GM23338 (cell line): ENCODE results near the gene CUX1. TPM values are rescaled to one million over a fixed set of nuclear protein-coding genes. Genes with fewer than 3 reads are reported as not detected.

ENCODE experiments used
- ATAC-seq: fragments of 200-7000 bp; cut with Tn5 transposase; 3 replicates; pipeline ENCODE4 v1.9.1; 2020
- DNase-seq: peaks from one replicate; pipeline ENCODE4 v3.0.0-alpha.2; 2015; ENCODE audit warnings: low spot score
- H2AFZ ChIP-seq: fragments of 200-600 bp; sonication (generic); 2 replicates; pipeline ENCODE4 v1.8.0; 2016; ENCODE audit warnings: antibody characterized with exemption, mild to moderate bottlenecking, moderate library complexity
- H3F3A ChIP-seq: fragments of 200-600 bp; sonication (generic); replicated peaks from 2 replicates; pipeline ENCODE4 v1.8.0; 2017; ENCODE audit warnings: antibody characterized with exemption, mixed run types, low read depth
- H3K27ac ChIP-seq: fragments of 200-600 bp; sonication (generic); 2 replicates; pipeline ENCODE4 v1.6.1; 2016; ENCODE audit warnings: low read depth
- H3K27me3 ChIP-seq: fragments of 200-600 bp; sonication (generic); 2 replicates; pipeline ENCODE4 v1.8.0; 2016; ENCODE audit warnings: mild to moderate bottlenecking, mixed run types, moderate library complexity; ENCODE audit not compliant: insufficient read depth
- H3K36me3 ChIP-seq: fragments of 200-600 bp; sonication (generic); 2 replicates; pipeline ENCODE4 v1.8.0; 2016; ENCODE audit warnings: mild to moderate bottlenecking; ENCODE audit not compliant: insufficient read depth
- H3K4me1 ChIP-seq: fragments of 200-600 bp; sonication (generic); 2 replicates; pipeline ENCODE4 v1.8.0; 2016; ENCODE audit warnings: mild to moderate bottlenecking, moderate library complexity; ENCODE audit not compliant: insufficient read depth
- H3K4me2 ChIP-seq: fragments of 200-600 bp; sonication (generic); 2 replicates; pipeline ENCODE4 v1.7.1; 2017; ENCODE audit warnings: mixed run types
- H3K4me3 ChIP-seq: fragments of 200-600 bp; sonication (generic); 2 replicates; pipeline ENCODE4 v1.6.1; 2016; ENCODE audit warnings: mixed run types
- H3K79me2 ChIP-seq: fragments of 200-600 bp; sonication (generic); replicated peaks from 2 replicates; pipeline ENCODE4 v1.8.0; 2017; ENCODE audit warnings: mild to moderate bottlenecking; ENCODE audit not compliant: insufficient read depth
- H3K9me2 ChIP-seq: fragments of 200-600 bp; sonication (generic); 2 replicates; pipeline ENCODE4 v1.8.0; 2017; ENCODE audit not compliant: insufficient read depth
- H4K20me1 ChIP-seq: fragments of 200-600 bp; sonication (generic); replicated peaks from 2 replicates; pipeline ENCODE4 v1.8.0; 2017; ENCODE audit warnings: mild to moderate bottlenecking; ENCODE audit not compliant: insufficient read depth
- H3K27ac Mint-ChIP-seq: 2 replicates; pipeline ENCODE4 v1.8.0; 2020; ENCODE audit warnings: inconsistent platforms, mild to moderate bottlenecking, moderate library complexity, mixed read lengths
- H3K27me3 Mint-ChIP-seq: 3 replicates; pipeline ENCODE4 v1.8.0; 2022; ENCODE audit warnings: low read depth, mild to moderate bottlenecking, moderate library complexity, mixed read lengths, inconsistent platforms; ENCODE audit not compliant: insufficient read depth, poor library complexity
- H3K36me3 Mint-ChIP-seq: 3 replicates; pipeline ENCODE4 v1.8.0; 2021; ENCODE audit warnings: low read depth, mild to moderate bottlenecking, inconsistent platforms, moderate library complexity, mixed read lengths
- H3K4me1 Mint-ChIP-seq: 3 replicates; pipeline ENCODE4 v1.8.0; 2020; ENCODE audit warnings: mild to moderate bottlenecking, inconsistent platforms, mixed read lengths
- H3K4me3 Mint-ChIP-seq: 3 replicates; pipeline ENCODE4 v1.8.0; 2021; ENCODE audit warnings: moderate library complexity, mild to moderate bottlenecking, inconsistent platforms, mixed read lengths
- H3K9me3 Mint-ChIP-seq: 3 replicates; pipeline ENCODE4 v1.8.0; 2020; ENCODE audit warnings: moderate library complexity, mild to moderate bottlenecking, inconsistent platforms, mixed read lengths
- CREB1 ChIP-seq: fragments of 250-450 bp; sonication (Bioruptor Pico); IDR thresholded peaks from 2 replicates; pipeline ENCODE4 v1.5.0; 2020; ENCODE audit warnings: low read depth, mild to moderate bottlenecking, moderate library complexity
- EZH2 ChIP-seq: fragments of 200-600 bp; sonication (generic); IDR thresholded peaks from one replicate; pipeline ENCODE4 v1.8.0; 2017; ENCODE audit warnings: antibody characterized with exemption, mild to moderate bottlenecking, low read depth; ENCODE audit not compliant: unreplicated experiment
- EZH2phosphoT487 ChIP-seq: fragments of 200-600 bp; sonication (generic); IDR thresholded peaks from one replicate; pipeline ENCODE4 v1.8.1; 2018; ENCODE audit warnings: antibody characterized with exemption; ENCODE audit not compliant: unreplicated experiment
- JUNB ChIP-seq: IDR thresholded peaks from one replicate; pipeline ENCODE4 v1.6.1; 2016; ENCODE audit warnings: antibody characterized with exemption; ENCODE audit not compliant: unreplicated experiment
- NANOG ChIP-seq: IDR thresholded peaks from 2 replicates; pipeline ENCODE4 v1.6.1; 2016; ENCODE audit warnings: antibody characterized with exemption, borderline replicate concordance
- POLR2AphosphoS5 ChIP-seq: IDR thresholded peaks from 2 replicates; pipeline ENCODE4 v1.6.1; 2016; ENCODE audit warnings: antibody characterized with exemption, low read depth
- STAT1 ChIP-seq: IDR thresholded peaks from one replicate; pipeline ENCODE4 v1.6.1; 2016; ENCODE audit warnings: antibody characterized with exemption; ENCODE audit not compliant: unreplicated experiment
- ZNF114 ChIP-seq: fragments of 250-450 bp; sonication (Bioruptor Pico); IDR thresholded peaks from 2 replicates; pipeline ENCODE4 v1.5.0; 2020; ENCODE audit warnings: mild to moderate bottlenecking, moderate library complexity
- ZNF331 ChIP-seq: fragments of 250-450 bp; sonication (Bioruptor Pico); IDR thresholded peaks from 2 replicates; pipeline ENCODE4 v1.5.0; 2020; ENCODE audit warnings: low read depth, mild to moderate bottlenecking, moderate library complexity
- ZNF462 ChIP-seq: fragments of 250-450 bp; sonication (Bioruptor Pico); IDR thresholded peaks from 2 replicates; pipeline ENCODE4 v1.5.0; 2020; ENCODE audit warnings: mild to moderate bottlenecking, moderate library complexity
- polyA plus RNA-seq: library from polyadenylated mRNA; unstranded; fragments of >200 nt; fragmentation: Nextera tagmentation; extraction: Ambion mirVana; gene quantifications from 2 replicates; pipeline ENCODE4 v1.2.1, GENCODE V29; 2016
- total RNA-seq: library from RNA; depleted of rRNA; stranded (reverse); fragments of >200 nt; shearing (Covaris generic); gene quantifications from 2 replicates; pipeline ENCODE4 v1.2.3, GENCODE V29; 2014
- TF ChIP-seq, protein P1 (sequence below): IDR thresholded peaks from one replicate; pipeline ENCODE4 v1.6.1; 2018; ENCODE audit warnings: antibody characterized with exemption; ENCODE audit not compliant: unreplicated experiment
- TF ChIP-seq, protein P2 (sequence below): IDR thresholded peaks from 2 replicates; pipeline ENCODE4 v1.6.1; 2016; ENCODE audit warnings: antibody characterized with exemption
- TF ChIP-seq, protein P3 (sequence below), 2 experiments: fragments of 200-600 bp in 1 of 2; sonication (generic) in 1 of 2; conservative IDR thresholded peaks; 2 replicates each; pipeline versions ENCODE4 v1.5.1 to v1.6.1; 2016 to 2017; ENCODE audit warnings: antibody characterized with exemption in 2 of 2, low read depth in 2 of 2, mild to moderate bottlenecking in 2 of 2, moderate library complexity in 1 of 2

Gene CUX1
- total and polyA plus RNA-seq, 2 experiments from 2014 or later, result 49.9 to 64.0 TPM

- H3K36me3 Mint-ChIP-seq, result no peaks in the 10 kb centered on the region
- no peak overlapping the region for H3K4me3 ChIP-seq
- H3K27ac Mint-ChIP-seq, result no peak overlapping the region
- no peak overlapping the region for H3K4me3 Mint-ChIP-seq
- TF ChIP-seq ZNF114 (CRISPR knock-in tag) (no peak), EZH2 (no peak), ZNF462 (CRISPR knock-in tag) (no peak), EZH2phosphoT487 (no peak), STAT1 (no peak), NANOG (no peak), JUNB (no peak), POLR2AphosphoS5 (no peak), ZNF331 (CRISPR knock-in tag) (no peak), CREB1 (CRISPR knock-in tag) (no peak)
- TF ChIP-seq, protein P1, sequence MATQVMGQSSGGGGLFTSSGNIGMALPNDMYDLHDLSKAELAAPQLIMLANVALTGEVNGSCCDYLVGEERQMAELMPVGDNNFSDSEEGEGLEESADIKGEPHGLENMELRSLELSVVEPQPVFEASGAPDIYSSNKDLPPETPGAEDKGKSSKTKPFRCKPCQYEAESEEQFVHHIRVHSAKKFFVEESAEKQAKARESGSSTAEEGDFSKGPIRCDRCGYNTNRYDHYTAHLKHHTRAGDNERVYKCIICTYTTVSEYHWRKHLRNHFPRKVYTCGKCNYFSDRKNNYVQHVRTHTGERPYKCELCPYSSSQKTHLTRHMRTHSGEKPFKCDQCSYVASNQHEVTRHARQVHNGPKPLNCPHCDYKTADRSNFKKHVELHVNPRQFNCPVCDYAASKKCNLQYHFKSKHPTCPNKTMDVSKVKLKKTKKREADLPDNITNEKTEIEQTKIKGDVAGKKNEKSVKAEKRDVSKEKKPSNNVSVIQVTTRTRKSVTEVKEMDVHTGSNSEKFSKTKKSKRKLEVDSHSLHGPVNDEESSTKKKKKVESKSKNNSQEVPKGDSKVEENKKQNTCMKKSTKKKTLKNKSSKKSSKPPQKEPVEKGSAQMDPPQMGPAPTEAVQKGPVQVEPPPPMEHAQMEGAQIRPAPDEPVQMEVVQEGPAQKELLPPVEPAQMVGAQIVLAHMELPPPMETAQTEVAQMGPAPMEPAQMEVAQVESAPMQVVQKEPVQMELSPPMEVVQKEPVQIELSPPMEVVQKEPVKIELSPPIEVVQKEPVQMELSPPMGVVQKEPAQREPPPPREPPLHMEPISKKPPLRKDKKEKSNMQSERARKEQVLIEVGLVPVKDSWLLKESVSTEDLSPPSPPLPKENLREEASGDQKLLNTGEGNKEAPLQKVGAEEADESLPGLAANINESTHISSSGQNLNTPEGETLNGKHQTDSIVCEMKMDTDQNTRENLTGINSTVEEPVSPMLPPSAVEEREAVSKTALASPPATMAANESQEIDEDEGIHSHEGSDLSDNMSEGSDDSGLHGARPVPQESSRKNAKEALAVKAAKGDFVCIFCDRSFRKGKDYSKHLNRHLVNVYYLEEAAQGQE, result no peak
- TF ChIP-seq, protein P2, sequence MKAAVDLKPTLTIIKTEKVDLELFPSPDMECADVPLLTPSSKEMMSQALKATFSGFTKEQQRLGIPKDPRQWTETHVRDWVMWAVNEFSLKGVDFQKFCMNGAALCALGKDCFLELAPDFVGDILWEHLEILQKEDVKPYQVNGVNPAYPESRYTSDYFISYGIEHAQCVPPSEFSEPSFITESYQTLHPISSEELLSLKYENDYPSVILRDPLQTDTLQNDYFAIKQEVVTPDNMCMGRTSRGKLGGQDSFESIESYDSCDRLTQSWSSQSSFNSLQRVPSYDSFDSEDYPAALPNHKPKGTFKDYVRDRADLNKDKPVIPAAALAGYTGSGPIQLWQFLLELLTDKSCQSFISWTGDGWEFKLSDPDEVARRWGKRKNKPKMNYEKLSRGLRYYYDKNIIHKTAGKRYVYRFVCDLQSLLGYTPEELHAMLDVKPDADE, result no peak
- TF ChIP-seq, protein P3, sequence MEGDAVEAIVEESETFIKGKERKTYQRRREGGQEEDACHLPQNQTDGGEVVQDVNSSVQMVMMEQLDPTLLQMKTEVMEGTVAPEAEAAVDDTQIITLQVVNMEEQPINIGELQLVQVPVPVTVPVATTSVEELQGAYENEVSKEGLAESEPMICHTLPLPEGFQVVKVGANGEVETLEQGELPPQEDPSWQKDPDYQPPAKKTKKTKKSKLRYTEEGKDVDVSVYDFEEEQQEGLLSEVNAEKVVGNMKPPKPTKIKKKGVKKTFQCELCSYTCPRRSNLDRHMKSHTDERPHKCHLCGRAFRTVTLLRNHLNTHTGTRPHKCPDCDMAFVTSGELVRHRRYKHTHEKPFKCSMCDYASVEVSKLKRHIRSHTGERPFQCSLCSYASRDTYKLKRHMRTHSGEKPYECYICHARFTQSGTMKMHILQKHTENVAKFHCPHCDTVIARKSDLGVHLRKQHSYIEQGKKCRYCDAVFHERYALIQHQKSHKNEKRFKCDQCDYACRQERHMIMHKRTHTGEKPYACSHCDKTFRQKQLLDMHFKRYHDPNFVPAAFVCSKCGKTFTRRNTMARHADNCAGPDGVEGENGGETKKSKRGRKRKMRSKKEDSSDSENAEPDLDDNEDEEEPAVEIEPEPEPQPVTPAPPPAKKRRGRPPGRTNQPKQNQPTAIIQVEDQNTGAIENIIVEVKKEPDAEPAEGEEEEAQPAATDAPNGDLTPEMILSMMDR (conservative IDR thresholded peaks at IDR 0.05; ENCODE audit: low read depth in 2 of 2), result no peak
- H3K4me2 ChIP-seq, result no peak overlapping the region
- no peaks in the 10 kb centered on the region for H3K27me3 ChIP-seq
- peaks cover 11% of the 10 kb centered on the region for H4K20me1 ChIP-seq
- DNase-seq (no peak), ATAC-seq (no peak)
- no peaks in the 10 kb centered on the region for H3K4me1 ChIP-seq
- no peaks in the 10 kb centered on the region; the same call in 1 of the 2 replicates for H3K36me3 ChIP-seq
- peaks cover 98% of the 10 kb centered on the region for H3K79me2 ChIP-seq
- peaks cover 15% of the 10 kb centered on the region for H3K27me3 Mint-ChIP-seq
- peaks cover 27% of the 10 kb centered on the region for H3K4me1 Mint-ChIP-seq
- no peaks in the 10 kb centered on the region for H3K9me3 Mint-ChIP-seq
- no peak overlapping the region for H2AFZ ChIP-seq
- no peaks in the 10 kb centered on the region for H3F3A ChIP-seq
- no peaks in the 10 kb centered on the region for H3K9me2 ChIP-seq
- no peak overlapping the region for H3K27ac ChIP-seq
These were observed 146.3 kb downstream of the CUX1 start for GRCh38 chr7:101963693-101964092.
